ENCODE measurements around the gene KIAA1191. TPM values are rescaled to one million over a fixed set of nuclear protein-coding genes. Genes with fewer than 3 reads are reported as not detected.
A peak's percentile ranks its signal among the peaks of the same experiment; 100 is the strongest.

KIAA1191 gene
- total and polyA plus RNA-seq, 9 of the 15 experiments (the other 6 are each of a cell fraction or from before 2014, with no cell fraction given): 31.0 to 80.2 (median 45.7) TPM

- TF ChIP-seq CHCHD3 (CRISPR knock-in tag; IDR thresholded peaks at IDR 0.05): 0 out of 2 replicates have a peak, but pooled peaks have one; percentile 63
- no peak for TF ChIP-seq ZNF134 (CRISPR knock-in tag; conservative IDR thresholded peaks at IDR 0.05)
- peak; percentile 99 for TF ChIP-seq GABPB1 (CRISPR knock-in tag; IDR thresholded peaks at IDR 0.05)
- TF ChIP-seq NCOA1 (IDR thresholded peaks at IDR 0.05; ENCODE audit: low read depth): peak; percentile 99
- no peak for TF ChIP-seq CHD4 (IDR thresholded peaks at IDR 0.05; ENCODE audit: insufficient read depth, insufficient replicate concordance, low read depth, low read length, poor library complexity, severe bottlenecking)
- TF ChIP-seq, protein P1, sequence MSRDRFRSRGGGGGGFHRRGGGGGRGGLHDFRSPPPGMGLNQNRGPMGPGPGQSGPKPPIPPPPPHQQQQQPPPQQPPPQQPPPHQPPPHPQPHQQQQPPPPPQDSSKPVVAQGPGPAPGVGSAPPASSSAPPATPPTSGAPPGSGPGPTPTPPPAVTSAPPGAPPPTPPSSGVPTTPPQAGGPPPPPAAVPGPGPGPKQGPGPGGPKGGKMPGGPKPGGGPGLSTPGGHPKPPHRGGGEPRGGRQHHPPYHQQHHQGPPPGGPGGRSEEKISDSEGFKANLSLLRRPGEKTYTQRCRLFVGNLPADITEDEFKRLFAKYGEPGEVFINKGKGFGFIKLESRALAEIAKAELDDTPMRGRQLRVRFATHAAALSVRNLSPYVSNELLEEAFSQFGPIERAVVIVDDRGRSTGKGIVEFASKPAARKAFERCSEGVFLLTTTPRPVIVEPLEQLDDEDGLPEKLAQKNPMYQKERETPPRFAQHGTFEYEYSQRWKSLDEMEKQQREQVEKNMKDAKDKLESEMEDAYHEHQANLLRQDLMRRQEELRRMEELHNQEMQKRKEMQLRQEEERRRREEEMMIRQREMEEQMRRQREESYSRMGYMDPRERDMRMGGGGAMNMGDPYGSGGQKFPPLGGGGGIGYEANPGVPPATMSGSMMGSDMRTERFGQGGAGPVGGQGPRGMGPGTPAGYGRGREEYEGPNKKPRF (IDR thresholded peaks at IDR 0.05; ENCODE audit: low read depth, low read length): no peak
- no peak for TF ChIP-seq KHSRP (IDR thresholded peaks at IDR 0.05)
- TF ChIP-seq C11orf30 (IDR thresholded peaks at IDR 0.05; ENCODE audit: low read depth): peak; percentile 98
- TF ChIP-seq ZEB2 (IDR thresholded peaks at IDR 0.05): peak; percentile 99
- TF ChIP-seq ZBTB40 (IDR thresholded peaks at IDR 0.05): peak; percentile 99
- no peak for TF ChIP-seq ZBTB40 (CRISPR knock-in tag; IDR thresholded peaks at IDR 0.05)
- 0 out of 2 replicates have a peak, but pooled peaks have one; percentile 9 for TF ChIP-seq ZNF384 (IDR thresholded peaks at IDR 0.05; ENCODE audit: low read depth, low read length)
- no peak for TF ChIP-seq ZNF668 (CRISPR knock-in tag; IDR thresholded peaks at IDR 0.05)
- TF ChIP-seq PHF20 (IDR thresholded peaks at IDR 0.05; ENCODE audit: partially characterized antibody): peak; percentile 99
- no peak for TF ChIP-seq PTTG1 (tag; IDR thresholded peaks at IDR 0.05; ENCODE audit: low read depth)
- 0 out of 2 replicates have a peak, but pooled peaks have one; percentile 41 for TF ChIP-seq FOSL1 (tag; conservative IDR thresholded peaks at IDR 0.05)
- no peak for TF ChIP-seq CEBPB (tag; IDR thresholded peaks at IDR 0.05)
- TF ChIP-seq ETV1 (tag; conservative IDR thresholded peaks at IDR 0.05; ENCODE audit: low read depth): peak; percentile 96
- TF ChIP-seq GTF2A2 (tag; IDR thresholded peaks at IDR 0.05): no peak
Measured at GRCh38 chr5:176388444-176389134, 27.0 kb upstream of the KIAA1191 start, which contains the start of the genes HIGD2A and NOP16 (continued).
